Spleen (tissue), 7 donors: ENCODE data around the gene MSANTD3.

Experiments
- CTCF ChIP-seq, 11 experiments: fragments of 200-600 bp in 7 of 11; fragments of 450-650 bp in 4 of 11; sonication (generic) in 4 of 11; IDR thresholded peaks in 8 of 11; conservative IDR thresholded peaks in 3 of 11; 1 replicate in 7 of 11; 2 replicates in 4 of 11; pipeline versions ENCODE4 v1.4.0 to v1.8.0; 2016 to 2021; ENCODE audit warnings: antibody characterized with exemption in 11 of 11, inconsistent platforms in 4 of 11, mild to moderate bottlenecking in 1 of 11
- POLR2A ChIP-seq, 3 donors: fragments of 450-650 bp; IDR thresholded peaks; one replicate each; pipeline ENCODE4 v1.5.1; 2017; ENCODE audit warnings: antibody characterized with exemption in 3 of 3, mild to moderate bottlenecking in 1 of 3
- POLR2AphosphoS5 ChIP-seq, 3 donors: sonication (generic); formaldehyde crosslinking; IDR thresholded peaks; one replicate each; pipeline ENCODE4 v1.5.1; 2017; ENCODE audit warnings: antibody characterized with exemption in 3 of 3
- donor health status: DM: no; HTN: no; CAD: no; lungs with moderate emphysema.
- donor health status: DM: no; HTN: no; CAD: no.
- donor health status: DM: no; HTN: no; CAD: no.

DNA sequence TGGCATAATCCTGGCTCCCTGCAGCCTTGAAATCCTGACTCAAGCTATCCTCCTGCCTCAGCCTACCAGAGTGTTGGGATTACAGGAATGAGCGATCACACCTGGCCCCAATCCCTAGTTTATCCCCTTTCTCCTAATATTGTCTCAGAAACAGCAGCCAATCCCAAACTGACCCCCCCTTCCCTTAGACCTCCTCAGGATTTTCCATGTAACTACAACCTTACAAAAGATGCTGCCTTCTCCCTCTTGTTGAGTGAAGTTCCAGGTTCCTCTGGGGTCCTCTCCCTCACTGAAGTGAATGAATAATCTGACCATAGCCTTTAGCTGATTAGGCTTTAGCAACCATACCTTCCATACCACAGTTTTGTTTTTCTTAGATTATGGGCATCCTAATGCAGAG lies 25.9 kb upstream of the MSANTD3 start:
- no peak for TF ChIP-seq CTCF (IDR thresholded peaks at IDR 0.05 in 8 of 11, conservative IDR thresholded peaks at IDR 0.05 in 3 of 11)
- TF ChIP-seq POLR2A (IDR thresholded peaks at IDR 0.05) = no peak
- no peak for TF ChIP-seq POLR2AphosphoS5 (IDR thresholded peaks at IDR 0.05)
